Measurements from ENCODE around the gene ATP10A. TPM values are rescaled to one million over a fixed set of nuclear protein-coding genes. Genes with fewer than 3 reads are reported as not detected.

The ATP10A gene
- total and polyA plus RNA-seq, 2 of the 8 experiments (the other 6 are each of a cell fraction or from before 2014, with no cell fraction given), result 2.0 to 2.8 TPM

DNA sequence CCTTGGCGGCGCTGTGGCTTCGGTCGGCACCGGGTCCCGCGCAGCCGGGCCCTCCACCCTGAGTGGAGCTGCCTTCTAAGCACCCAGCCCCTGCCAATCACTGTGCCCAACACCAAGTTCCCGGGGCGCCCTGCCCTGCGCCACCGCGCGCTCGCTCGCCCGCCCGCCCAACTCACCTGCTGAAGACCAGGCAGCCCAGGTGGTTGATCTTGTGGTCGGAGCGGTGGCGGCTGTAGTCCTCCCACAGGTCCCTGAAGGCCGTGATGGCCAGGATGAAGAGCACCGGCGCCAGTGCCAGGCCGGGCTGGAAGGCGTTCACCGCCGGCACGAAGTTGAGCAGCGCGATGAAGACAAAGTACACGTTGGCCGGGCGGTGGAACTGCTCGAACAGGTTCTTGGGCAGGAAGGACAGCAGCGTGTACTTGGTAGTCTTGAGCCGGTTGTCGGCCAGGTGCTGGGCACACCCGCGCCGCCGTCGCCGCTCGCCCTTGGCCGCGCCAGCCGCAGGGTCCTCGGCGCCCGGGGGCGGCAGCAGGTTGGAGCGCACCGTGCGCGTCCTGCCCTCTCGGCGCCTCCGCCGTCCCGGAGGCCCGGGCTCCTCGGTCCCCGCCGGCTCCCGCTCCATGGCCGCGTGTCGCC lies 536 bp downstream of the ATP10A start:
- Histone ChIP-seq H2BK12ac (ENCODE audit: low read depth, low read length) (peak overlapping the region; percentile 60; the same call in 1 of the 2 replicates), H3K27me3 (replicated peaks in 1 of 4; ENCODE audit: control insufficient read depth in 3 of 4, extremely low read depth in 1 of 4, insufficient read depth in 3 of 4, low read length in 3 of 4) (peaks cover 7 to 46% (median 37%) of the 10 kb centered on the region in 4 experiments), H2BK5ac (ENCODE audit: low read depth, low read length) (no peak overlapping the region; the same call in 1 of the 2 replicates), H3K79me2 (ENCODE audit: control insufficient read depth in 1 of 2, insufficient read depth in 2 of 2, low read length in 2 of 2) (no peaks in the 10 kb centered on the region), H3K4me2 (ENCODE audit: insufficient read depth in 1 of 2, low read depth in 2 of 2, low read length in 2 of 2) (peak overlapping the region; percentile 79 to 82), H2AFZ (ENCODE audit: low read length) (peak overlapping the region; percentile 54; the same call in 1 of the 2 replicates), H3K9ac (replicated peaks in 1 of 4; ENCODE audit: extremely low read depth in 1 of 4, low read depth in 3 of 4, low read length in 3 of 4) (no peak overlapping the region; a peak in 1 of 7 replicates), H3K4ac (replicated peaks; ENCODE audit: insufficient read length, low read depth, low read length) (no peak overlapping the region), H3K56ac (replicated peaks; ENCODE audit: insufficient read length, low read depth, low read length) (no peak overlapping the region), H4K91ac (replicated peaks; ENCODE audit: insufficient read length, low read length) (no peak overlapping the region), H3K18ac (ENCODE audit: extremely low read depth, low read length) (no peak overlapping the region; the same call in 1 of the 2 replicates), H3K27ac (ENCODE audit: low read depth, low read length) (no peak overlapping the region), H4K5ac (ENCODE audit: insufficient read length, low read depth, low read length) (no peak overlapping the region), H2BK120ac (replicated peaks; ENCODE audit: low read depth, low read length) (no peak overlapping the region), H3K14ac (ENCODE audit: insufficient read length) (no peak overlapping the region), H2BK15ac (ENCODE audit: low read length) (no peak overlapping the region; the same call in 1 of the 2 replicates), H3K36me3 (ENCODE audit: control insufficient read depth in 2 of 4, insufficient read depth in 4 of 4, low read length in 3 of 4) (no peaks in the 10 kb centered on the region), H3K9me3 (ENCODE audit: insufficient read depth in 2 of 2, low read depth in 1 of 2, low read length in 1 of 2) (no peaks in the 10 kb centered on the region), H3K79me1 (ENCODE audit: low read depth, low read length) (no peaks in the 10 kb centered on the region), H3K23ac (ENCODE audit: insufficient read length) (no peak overlapping the region), H3K23me2 (ENCODE audit: low read depth, low read length) (peaks cover 12% of the 10 kb centered on the region; the same call in 1 of the 2 replicates), H2AK5ac (ENCODE audit: low read depth, low read length) (no peak overlapping the region), H2BK20ac (ENCODE audit: low read length) (0 out of 2 replicates have a peak overlapping the region, but pooled peaks have one; percentile 18), H4K20me1 (replicated peaks in 1 of 2; ENCODE audit: control insufficient read depth in 1 of 2, insufficient read depth in 2 of 2, low read length in 2 of 2) (no peaks in the 10 kb centered on the region), H3K4me1 (replicated peaks in 1 of 4; ENCODE audit: control insufficient read depth in 3 of 4, insufficient read depth in 4 of 4, low read length in 3 of 4) (peaks cover 0 to 13% (median 8%) of the 10 kb centered on the region in 4 experiments; a peak in 6 of 7 replicates), H4K8ac (ENCODE audit: extremely low read depth, insufficient read depth, low read length) (peak overlapping the region; percentile 19; the same call in 1 of the 2 replicates), H3K4me3 (ENCODE audit: extremely low read depth in 1 of 4, insufficient read depth in 2 of 4, low read depth in 3 of 4, low read length in 4 of 4) (peak overlapping the region; percentile 38 to 70 (median 56))
- 2% methylated on average over 49 of the region's 69 CpGs; no CpG with 5 or more reads in 1 of the 2 experiments for WGBS, 2 experiments (ENCODE audit: extremely low coverage in 1 of 2, insufficient coverage in 1 of 2, insufficient read length in 1 of 2, insufficient replicate concordance in 2 of 2, low coverage in 1 of 2, low lambda C conversion rate in 2 of 2, missing lambda C conversion rate in 1 of 2)
- CTCF ChIA-PET (ENCODE audit: partially characterized antibody), result interaction anchor here (1.0 to 1.2 kb wide), 2 partner anchors 71 to 1001 kb away, joined by 3 read pairs; no protein-coding TSS in a partner anchor
- POLR2A ChIA-PET (ENCODE audit: partially characterized antibody), result interaction anchor here (1.3 kb wide), 1 partner anchor 9 kb away, joined by 3 read pairs; no protein-coding TSS in a partner anchor
- no peak for FAIRE-seq
- TF ChIP-seq KDM1A (IDR thresholded peaks at IDR 0.05; ENCODE audit: borderline replicate concordance, low read length) (no peak), KDM4A (IDR thresholded peaks at IDR 0.05; ENCODE audit: low read depth, low read length, severe bottlenecking) (peak; percentile 94), EZH2 (IDR thresholded peaks at IDR 0.05; ENCODE audit: low read depth, low read length, severe bottlenecking) (peak; percentile 78), SUZ12 (IDR thresholded peaks at IDR 0.05; ENCODE audit: low read length) (peak; percentile 84), POLR2A (IDR thresholded peaks at IDR 0.05; ENCODE audit: control extremely low read depth in 1 of 2, low read depth in 2 of 2, low read length in 2 of 2) (no peak)
- TF ChIP-seq, protein P1, sequence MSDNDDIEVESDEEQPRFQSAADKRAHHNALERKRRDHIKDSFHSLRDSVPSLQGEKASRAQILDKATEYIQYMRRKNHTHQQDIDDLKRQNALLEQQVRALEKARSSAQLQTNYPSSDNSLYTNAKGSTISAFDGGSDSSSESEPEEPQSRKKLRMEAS (IDR thresholded peaks at IDR 0.05), result peak; percentile 72
- TF ChIP-seq, protein P2, sequence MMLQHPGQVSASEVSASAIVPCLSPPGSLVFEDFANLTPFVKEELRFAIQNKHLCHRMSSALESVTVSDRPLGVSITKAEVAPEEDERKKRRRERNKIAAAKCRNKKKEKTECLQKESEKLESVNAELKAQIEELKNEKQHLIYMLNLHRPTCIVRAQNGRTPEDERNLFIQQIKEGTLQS (IDR thresholded peaks at IDR 0.05; ENCODE audit: insufficient read depth, low read depth, low read length), result no peak
- peak in 1 of 2 experiments; percentile 68 for DNase-seq (ENCODE audit: low read depth in 1 of 2, low spot score in 2 of 2)

All from H1 (cell line).